GM19238 (cell line): ENCODE measurements around the gene COL9A2.

Experiments used
- DNase-seq: peaks from one replicate; pipeline ENCODE4 v3.0.0; 2011; ENCODE audit warnings: low spot score; ENCODE audit not compliant: insufficient read length

Gene COL9A2

GRCh38 chr1:40264354-40264781, 52.7 kb downstream of the COL9A2 start:
- no peak for DNase-seq

- DNase-seq: no peak
These were observed 58.7 kb downstream of the COL9A2 start for GRCh38 chr1:40258445-40258769.

GRCh38 chr1:40257688-40258444, 59.2 kb downstream of the COL9A2 start, which contains the start of gene ZMPSTE24:
TSS of gene ZMPSTE24 (plus strand) at chr1:40258236. CDS start at chr1:40258272, 36 bp downstream.
- peak; percentile 78 for DNase-seq

DNA sequence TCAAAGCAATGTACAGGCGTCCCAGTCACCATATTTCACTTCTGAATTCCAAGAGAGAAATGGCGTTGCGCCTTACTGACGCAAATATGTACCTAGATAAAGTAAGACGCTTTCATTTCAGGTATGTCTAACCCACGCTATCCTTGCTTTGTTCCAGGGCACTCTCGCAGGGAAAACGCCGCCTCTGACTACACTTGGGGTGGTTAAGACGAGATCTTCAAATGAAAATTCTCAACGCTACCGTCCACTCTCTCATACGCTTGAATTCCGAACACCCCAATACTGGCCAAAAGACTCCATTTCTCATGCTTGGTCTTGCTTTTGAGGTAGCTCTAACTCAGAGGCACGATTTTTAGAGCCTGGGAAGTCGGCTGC, 59.8 kb downstream of the COL9A2 start:
- no peak for DNase-seq

DNA sequence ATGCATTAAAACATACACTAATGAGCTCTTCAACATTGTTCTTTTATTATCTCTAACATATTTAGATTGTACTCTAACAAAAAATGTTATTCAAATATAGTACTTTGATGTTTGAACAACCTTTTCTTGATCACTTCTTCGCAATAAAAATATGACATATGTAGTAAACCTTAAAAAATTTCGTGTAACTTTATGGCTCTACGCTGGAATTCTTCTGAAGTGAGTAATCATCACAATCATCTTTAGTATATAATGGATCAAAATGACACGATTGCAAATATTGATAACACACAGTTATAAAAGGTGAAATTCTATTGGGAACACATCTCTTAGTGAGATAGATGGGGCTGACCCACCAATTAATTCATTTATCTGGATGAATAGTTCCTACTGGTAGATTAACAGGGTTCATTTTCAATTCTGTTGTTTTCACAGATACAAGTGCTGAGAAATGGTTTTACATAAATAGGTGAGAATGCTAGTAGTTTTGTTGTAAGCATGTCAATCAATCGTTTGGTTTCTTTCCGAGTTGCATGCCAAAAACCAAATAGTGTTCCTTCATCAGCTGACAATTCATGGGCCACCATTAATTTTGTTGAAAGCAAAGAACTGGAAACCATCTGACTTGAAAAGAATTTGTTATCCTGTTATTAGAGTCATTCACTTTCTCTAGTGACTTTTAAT, 60.5 kb downstream of the COL9A2 start:
- no peak for DNase-seq

DNA sequence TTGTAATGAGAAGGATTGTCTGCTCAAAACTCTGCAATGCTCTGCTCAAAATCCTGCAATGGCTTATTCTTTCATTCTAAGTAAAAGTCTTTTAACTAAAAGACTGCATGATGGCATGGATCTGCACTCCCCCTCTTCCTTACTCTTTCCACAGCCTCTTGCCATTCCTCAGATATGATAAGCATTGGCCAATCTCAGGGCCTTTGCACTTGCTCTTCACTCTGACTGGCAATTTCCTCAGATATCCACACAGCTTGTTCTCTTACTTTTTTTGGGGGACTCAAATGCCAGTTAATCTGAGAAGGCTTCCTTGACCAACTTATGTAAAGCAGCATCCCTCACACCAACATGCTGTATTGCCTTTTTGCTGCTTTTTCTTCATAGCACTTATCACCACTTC, 61.9 kb downstream of the COL9A2 start:
- DNase-seq: no peak

DNA sequence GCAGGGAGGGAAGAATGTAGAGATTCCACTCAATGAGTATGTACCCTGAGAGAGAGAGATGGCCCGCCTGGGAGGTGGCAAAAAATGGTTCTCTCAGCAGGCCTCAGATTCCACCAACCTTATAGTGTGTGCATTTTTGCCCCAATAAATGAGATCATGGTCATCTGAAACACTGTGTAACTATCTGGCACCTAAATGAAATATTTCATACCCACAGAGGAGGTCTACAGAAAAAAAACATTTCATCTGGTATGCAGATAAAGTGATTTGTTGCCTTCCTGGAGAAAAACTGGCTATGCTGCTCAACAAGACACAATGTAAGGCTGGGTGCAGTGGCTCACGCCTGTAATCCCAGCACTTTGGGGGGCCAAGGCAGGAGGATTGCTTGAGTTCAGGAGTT, 64.5 kb downstream of the COL9A2 start:
- DNase-seq: no peak

DNA sequence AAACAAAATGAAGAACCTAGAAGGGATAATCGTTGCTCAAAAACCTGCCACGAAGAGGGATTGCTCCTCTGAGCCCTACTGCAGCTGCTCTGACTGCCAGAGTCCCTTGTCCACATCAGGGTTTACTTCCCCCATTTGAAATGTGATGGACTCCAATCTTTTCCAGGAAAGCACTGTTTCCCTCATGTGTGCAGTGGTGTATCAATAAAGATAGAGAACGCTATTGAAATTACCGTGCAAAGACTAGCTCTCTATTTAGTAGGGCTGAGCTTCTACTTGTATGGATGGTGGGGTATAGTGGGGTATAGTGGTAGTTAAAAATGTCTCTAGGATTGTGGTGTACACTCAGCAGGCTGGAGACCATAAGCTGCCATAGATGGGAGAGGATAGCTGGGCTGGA, 65.6 kb downstream of the COL9A2 start:
- no peak for DNase-seq
